ENCODE data around the gene UGT1A3.

UGT1A3 gene

GRCh38 chr2:233816771-233817170 lies 87.9 kb downstream of the UGT1A3 start:
- no peak for DNase-seq (ENCODE audit: low spot score)

GRCh38 chr2:233817361-233817911 lies 88.6 kb downstream of the UGT1A3 start:
- no peak for DNase-seq (ENCODE audit: low spot score)

- no peak for DNase-seq (ENCODE audit: low spot score)
Observed at GRCh38 chr2:233817995-233818638, 89.3 kb downstream of the UGT1A3 start.

- DNase-seq (ENCODE audit: low spot score), result no peak
Observed at GRCh38 chr2:233818639-233819621, 90.1 kb downstream of the UGT1A3 start.

- no peak for DNase-seq (ENCODE audit: low spot score)
Observed at GRCh38 chr2:233819884-233820773, 91.3 kb downstream of the UGT1A3 start.

- no peak for DNase-seq (ENCODE audit: low spot score)
Observed at GRCh38 chr2:233820774-233821105, 91.9 kb downstream of the UGT1A3 start.

GRCh38 chr2:233821196-233821595 lies 92.4 kb downstream of the UGT1A3 start:
- no peak for DNase-seq (ENCODE audit: low spot score)

- no peak for DNase-seq (ENCODE audit: low spot score)
Observed at GRCh38 chr2:233821709-233822100, 92.9 kb downstream of the UGT1A3 start.

- DNase-seq (ENCODE audit: low spot score), result no peak
Observed at GRCh38 chr2:233822101-233822771, 93.4 kb downstream of the UGT1A3 start.

Measured in iPS-NIHi11 (cell line).